Choroid plexus epithelial cell (primary cell): ENCODE data around the gene CDCP2.

Source experiments
- DNase-seq: peaks from one replicate; pipeline ENCODE4 v3.0.0-alpha.2; 2010; ENCODE audit warnings: low read depth
- H3K4me3 ChIP-seq: 2 replicates; pipeline ENCODE4 v1.5.1; 2011; ENCODE audit warnings: low read depth, mild to moderate bottlenecking, control low read depth, low read length, moderate library complexity
- TF ChIP-seq, protein P1 (sequence below): conservative IDR thresholded peaks from 2 replicates; pipeline ENCODE4 v1.5.1; 2011; ENCODE audit warnings: low read depth, mild to moderate bottlenecking, control low read depth, inconsistent platforms, low read length, moderate library complexity

Gene CDCP2

GRCh38 chr1:54138994-54139393 lies 13.8 kb downstream of the CDCP2 start:
- TF ChIP-seq, protein P1, sequence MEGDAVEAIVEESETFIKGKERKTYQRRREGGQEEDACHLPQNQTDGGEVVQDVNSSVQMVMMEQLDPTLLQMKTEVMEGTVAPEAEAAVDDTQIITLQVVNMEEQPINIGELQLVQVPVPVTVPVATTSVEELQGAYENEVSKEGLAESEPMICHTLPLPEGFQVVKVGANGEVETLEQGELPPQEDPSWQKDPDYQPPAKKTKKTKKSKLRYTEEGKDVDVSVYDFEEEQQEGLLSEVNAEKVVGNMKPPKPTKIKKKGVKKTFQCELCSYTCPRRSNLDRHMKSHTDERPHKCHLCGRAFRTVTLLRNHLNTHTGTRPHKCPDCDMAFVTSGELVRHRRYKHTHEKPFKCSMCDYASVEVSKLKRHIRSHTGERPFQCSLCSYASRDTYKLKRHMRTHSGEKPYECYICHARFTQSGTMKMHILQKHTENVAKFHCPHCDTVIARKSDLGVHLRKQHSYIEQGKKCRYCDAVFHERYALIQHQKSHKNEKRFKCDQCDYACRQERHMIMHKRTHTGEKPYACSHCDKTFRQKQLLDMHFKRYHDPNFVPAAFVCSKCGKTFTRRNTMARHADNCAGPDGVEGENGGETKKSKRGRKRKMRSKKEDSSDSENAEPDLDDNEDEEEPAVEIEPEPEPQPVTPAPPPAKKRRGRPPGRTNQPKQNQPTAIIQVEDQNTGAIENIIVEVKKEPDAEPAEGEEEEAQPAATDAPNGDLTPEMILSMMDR, result no peak
- no peak for DNase-seq
- H3K4me3 ChIP-seq, result no peak overlapping the region

GRCh38 chr1:54137534-54138061 lies 15.2 kb downstream of the CDCP2 start:
- TF ChIP-seq, protein P1, result no peak
- H3K4me3 ChIP-seq, result no peak overlapping the region
- DNase-seq, result peak; percentile 83

GRCh38 chr1:54136963-54137533 lies 15.8 kb downstream of the CDCP2 start:
- TF ChIP-seq, protein P1, result no peak
- DNase-seq, result no peak
- no peak overlapping the region for H3K4me3 ChIP-seq

- TF ChIP-seq, protein P1, result no peak
- no peak overlapping the region for H3K4me3 ChIP-seq
- no peak for DNase-seq
Observed at GRCh38 chr1:54136269-54136896, 16.4 kb downstream of the CDCP2 start.

DNA sequence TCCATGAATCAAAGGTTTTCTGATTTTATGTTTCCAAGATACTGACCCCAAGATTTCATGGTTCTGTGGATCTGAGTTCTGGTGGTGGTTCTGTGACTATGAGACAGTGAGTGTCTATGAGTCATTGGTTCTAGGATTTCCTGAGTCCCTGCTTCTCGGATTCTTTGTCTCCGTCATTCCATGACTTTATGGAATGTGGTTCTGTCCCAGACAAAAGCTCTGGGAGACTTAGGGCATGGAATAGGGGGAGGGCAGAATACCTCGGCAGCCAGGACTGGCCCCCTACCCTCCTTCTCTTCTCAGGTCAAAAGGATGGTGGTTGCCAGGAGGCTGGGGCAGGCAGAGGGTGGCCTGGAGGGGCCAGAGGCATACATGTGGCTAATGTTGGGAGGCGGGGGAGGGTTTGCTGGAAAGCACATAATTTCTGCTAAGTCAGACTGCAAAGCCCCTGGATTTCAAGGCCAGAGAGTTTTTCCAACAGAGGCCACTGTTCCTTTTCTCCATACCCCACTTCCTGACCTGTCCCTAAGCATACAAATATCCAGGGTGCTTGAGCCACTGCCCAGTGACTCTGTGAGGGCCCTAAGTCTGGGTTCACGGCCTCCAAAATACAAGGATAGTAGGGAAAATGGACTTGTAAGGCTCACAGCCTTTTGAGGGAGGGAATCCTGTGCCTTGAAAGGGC lies 17.2 kb downstream of the CDCP2 start:
- TF ChIP-seq, protein P1, result no peak
- no peak for DNase-seq
- H3K4me3 ChIP-seq, result no peak overlapping the region

DNA sequence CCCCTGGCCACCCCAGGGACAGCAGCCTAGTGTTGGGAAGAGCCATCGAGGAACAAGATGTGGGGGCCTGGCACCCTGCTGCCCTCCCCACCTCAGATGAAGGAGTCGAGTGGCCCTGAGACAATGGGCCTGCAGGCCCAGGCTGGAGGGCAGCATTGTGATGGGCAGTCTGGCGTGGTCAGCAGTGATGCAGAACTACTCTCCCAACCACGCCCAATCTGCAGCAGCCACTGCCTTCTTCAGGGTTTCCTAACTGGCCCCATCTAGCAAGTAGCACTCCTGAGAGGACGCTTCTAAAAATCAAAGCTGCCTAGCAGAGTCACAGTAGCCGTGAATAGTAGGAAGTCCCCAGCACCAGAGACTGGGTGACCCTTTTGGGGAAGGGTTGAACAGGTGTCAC lies 18.5 kb downstream of the CDCP2 start:
- TF ChIP-seq, protein P1, result no peak
- no peak for DNase-seq
- H3K4me3 ChIP-seq, result no peak overlapping the region
